Omental fat pad (tissue), 4 donors: Measurements from ENCODE around the gene FYB1. TPM values are rescaled to one million over a fixed set of nuclear protein-coding genes. Genes with fewer than 3 reads are reported as not detected.

Experiments used
- ATAC-seq: fragments of 150-250 bp; one replicate; pipeline ENCODE4 v1.9.1; 2016; ENCODE audit warnings: mild to moderate bottlenecking, moderate library complexity; ENCODE audit not compliant: low FRiP score
- DNase-seq: peaks from one replicate; pipeline ENCODE4 v3.0.0-alpha.2; 2019; ENCODE audit warnings: low spot score
- total RNA-seq, 4 donors: library from RNA; depleted of rRNA; stranded (reverse); fragments of >200 nt; gene quantifications; one replicate each; pipeline ENCODE4 v1.1.0, GENCODE V29; 2016
- TF ChIP-seq, protein P1 (sequence below), 3 donors: fragments of 450-650 bp; IDR thresholded peaks; one replicate each; pipeline ENCODE4 v1.5.1; 2016 to 2017; ENCODE audit warnings: antibody characterized with exemption in 3 of 3, mild to moderate bottlenecking in 3 of 3, moderate library complexity in 2 of 3

Gene FYB1, protein sequence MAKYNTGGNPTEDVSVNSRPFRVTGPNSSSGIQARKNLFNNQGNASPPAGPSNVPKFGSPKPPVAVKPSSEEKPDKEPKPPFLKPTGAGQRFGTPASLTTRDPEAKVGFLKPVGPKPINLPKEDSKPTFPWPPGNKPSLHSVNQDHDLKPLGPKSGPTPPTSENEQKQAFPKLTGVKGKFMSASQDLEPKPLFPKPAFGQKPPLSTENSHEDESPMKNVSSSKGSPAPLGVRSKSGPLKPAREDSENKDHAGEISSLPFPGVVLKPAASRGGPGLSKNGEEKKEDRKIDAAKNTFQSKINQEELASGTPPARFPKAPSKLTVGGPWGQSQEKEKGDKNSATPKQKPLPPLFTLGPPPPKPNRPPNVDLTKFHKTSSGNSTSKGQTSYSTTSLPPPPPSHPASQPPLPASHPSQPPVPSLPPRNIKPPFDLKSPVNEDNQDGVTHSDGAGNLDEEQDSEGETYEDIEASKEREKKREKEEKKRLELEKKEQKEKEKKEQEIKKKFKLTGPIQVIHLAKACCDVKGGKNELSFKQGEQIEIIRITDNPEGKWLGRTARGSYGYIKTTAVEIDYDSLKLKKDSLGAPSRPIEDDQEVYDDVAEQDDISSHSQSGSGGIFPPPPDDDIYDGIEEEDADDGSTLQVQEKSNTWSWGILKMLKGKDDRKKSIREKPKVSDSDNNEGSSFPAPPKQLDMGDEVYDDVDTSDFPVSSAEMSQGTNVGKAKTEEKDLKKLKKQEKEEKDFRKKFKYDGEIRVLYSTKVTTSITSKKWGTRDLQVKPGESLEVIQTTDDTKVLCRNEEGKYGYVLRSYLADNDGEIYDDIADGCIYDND
- 10 to 100 TPM; 13.2 to 46.2 (median 22.6) TPM for total RNA-seq

DNA sequence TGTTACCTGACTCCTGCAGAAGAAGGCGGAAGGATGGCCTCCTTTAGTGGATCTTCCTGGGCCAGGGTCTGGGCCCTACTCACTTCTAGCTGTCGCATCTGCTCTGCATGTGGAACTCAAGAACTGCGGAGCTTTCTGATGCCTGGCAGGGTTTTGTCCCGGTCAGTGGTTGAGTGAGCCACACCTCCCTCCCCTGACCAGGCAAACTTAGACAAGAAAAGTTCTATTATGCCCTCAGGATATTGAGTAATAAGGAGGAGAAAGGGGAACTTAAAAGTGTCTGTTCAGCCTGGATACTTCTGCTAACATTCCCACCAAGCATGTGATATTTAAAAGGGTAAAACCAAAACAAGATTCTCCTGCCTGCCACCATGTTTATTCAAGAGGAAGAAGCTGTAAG lies at the start of gene FYB1:
TSS of gene FYB1 (minus strand) at position 127 of the 400 bp plus-strand sequence. CDS start 16,603 bp downstream, outside the sequence.
- TF ChIP-seq, protein P1, sequence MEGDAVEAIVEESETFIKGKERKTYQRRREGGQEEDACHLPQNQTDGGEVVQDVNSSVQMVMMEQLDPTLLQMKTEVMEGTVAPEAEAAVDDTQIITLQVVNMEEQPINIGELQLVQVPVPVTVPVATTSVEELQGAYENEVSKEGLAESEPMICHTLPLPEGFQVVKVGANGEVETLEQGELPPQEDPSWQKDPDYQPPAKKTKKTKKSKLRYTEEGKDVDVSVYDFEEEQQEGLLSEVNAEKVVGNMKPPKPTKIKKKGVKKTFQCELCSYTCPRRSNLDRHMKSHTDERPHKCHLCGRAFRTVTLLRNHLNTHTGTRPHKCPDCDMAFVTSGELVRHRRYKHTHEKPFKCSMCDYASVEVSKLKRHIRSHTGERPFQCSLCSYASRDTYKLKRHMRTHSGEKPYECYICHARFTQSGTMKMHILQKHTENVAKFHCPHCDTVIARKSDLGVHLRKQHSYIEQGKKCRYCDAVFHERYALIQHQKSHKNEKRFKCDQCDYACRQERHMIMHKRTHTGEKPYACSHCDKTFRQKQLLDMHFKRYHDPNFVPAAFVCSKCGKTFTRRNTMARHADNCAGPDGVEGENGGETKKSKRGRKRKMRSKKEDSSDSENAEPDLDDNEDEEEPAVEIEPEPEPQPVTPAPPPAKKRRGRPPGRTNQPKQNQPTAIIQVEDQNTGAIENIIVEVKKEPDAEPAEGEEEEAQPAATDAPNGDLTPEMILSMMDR (IDR thresholded peaks at IDR 0.05), result no peak
- ATAC-seq, result no peak
- no peak for DNase-seq

GRCh38 chr5:39267186-39267585 lies 47.8 kb upstream of the FYB1 start:
- DNase-seq (no peak), ATAC-seq (no peak)
- TF ChIP-seq, protein P1 (IDR thresholded peaks at IDR 0.05), result no peak

DNA sequence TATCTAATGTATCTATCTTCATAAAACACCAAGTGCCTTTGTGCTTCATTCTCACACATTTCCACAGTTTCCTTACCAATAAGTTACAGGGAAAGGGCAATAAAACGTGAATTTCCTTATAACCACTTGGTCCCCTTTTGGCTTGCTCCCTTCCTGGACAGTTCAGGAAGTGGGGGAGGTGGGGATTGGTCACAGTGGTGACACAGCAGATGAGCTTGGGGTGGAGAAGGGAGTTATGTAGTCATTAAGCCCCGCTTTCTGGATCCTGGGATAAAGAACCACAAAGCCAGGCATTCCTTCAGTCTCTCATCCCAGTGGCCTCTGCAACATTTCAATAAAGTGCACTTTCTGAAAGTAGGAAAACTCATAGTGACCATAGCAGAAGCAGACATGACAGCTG lies 47.1 kb upstream of the FYB1 start:
- ATAC-seq, result no peak
- DNase-seq, result no peak
- TF ChIP-seq, protein P1 (IDR thresholded peaks at IDR 0.05), result no peak

DNA sequence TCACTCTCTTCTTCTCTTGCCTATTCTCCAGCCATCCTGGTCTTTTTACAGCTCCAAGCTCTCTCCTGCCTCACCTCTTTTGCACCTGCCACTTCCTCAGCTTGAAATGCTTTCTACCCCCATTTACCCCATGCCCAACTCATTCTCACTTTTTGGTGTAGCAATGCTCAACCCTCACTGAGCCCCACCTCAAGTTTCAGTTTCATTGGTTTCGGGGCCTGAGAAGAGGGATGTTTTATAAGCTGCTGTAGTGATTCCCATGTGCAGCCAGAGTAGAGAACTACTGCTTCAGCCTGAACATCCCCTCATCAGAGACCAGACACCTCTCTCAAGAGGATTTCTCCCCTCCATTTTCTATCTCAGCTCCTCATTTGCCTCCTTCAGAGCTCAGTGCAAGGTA lies 45.2 kb upstream of the FYB1 start:
- ATAC-seq, result no peak
- no peak for DNase-seq
- TF ChIP-seq, protein P1 (IDR thresholded peaks at IDR 0.05), result no peak

- ATAC-seq, result no peak
- TF ChIP-seq, protein P1 (IDR thresholded peaks at IDR 0.05), result no peak
- no peak for DNase-seq
Observed at GRCh38 chr5:39262981-39263380, 43.6 kb upstream of the FYB1 start.

- no peak for DNase-seq
- TF ChIP-seq, protein P1 (IDR thresholded peaks at IDR 0.05), result no peak
- ATAC-seq, result no peak
Observed at GRCh38 chr5:39260095-39260494, 40.7 kb upstream of the FYB1 start.
